DMS153 treated with DMSO at 0.1 percent for 48 hours (cell line): ENCODE results near the gene CCDC88C.
"Not testable (repeated sequence)": the region's sequence is repeated elsewhere in the genome, so short reads cannot be mapped to it uniquely, and the experiment has no call there.

Experiments used
- DNase-seq: peaks from one replicate; lab custom pipeline; 2025; ENCODE audit not compliant: unreplicated experiment; lab: John Stamatoyannopoulos, UW

CCDC88C gene

DNA sequence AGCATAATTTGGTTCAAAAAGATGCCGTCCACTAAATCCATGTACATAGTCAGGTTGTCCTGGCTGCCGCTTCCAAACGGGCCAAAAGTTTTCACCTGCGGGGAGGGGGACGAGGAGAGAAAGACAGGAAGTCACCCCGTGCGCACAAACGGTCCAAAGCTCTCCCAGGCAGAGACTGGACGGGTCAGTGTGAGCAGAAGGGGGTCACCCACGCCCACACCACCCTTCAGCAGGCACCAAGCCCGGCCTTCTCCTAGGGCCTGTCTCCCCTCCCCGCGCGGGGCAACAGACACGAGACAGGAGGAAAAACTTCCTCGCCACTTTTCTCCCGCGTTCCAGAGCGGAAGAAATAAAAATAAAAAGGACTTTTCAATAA lies 888 bp downstream of the CCDC88C start:
- no peak for DNase-seq

- DNase-seq: peak; percentile 31
Measured at GRCh38 chr14:91415794-91416743, 1.6 kb downstream of the CCDC88C start.

DNA sequence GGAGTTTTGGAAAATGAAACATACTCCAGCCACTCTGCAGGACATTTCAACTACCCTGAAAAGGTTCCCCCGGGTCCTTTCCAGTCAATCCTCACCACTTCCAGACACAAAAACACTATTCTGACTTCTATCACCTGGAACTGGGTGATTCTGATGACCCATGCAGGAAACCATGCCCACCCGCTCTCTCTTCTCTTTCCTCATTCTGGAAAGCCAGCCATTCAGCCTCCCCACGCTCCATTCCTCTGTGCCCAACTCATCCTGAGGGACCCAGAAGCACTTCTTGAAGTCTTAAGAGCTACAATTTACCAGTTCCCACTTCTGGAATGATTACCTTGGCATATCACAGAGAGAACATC lies 3.2 kb downstream of the CCDC88C start:
- DNase-seq: no peak

GRCh38 chr14:91413547-91414474 lies 3.8 kb downstream of the CCDC88C start:
- DNase-seq: peak; percentile 85

DNA sequence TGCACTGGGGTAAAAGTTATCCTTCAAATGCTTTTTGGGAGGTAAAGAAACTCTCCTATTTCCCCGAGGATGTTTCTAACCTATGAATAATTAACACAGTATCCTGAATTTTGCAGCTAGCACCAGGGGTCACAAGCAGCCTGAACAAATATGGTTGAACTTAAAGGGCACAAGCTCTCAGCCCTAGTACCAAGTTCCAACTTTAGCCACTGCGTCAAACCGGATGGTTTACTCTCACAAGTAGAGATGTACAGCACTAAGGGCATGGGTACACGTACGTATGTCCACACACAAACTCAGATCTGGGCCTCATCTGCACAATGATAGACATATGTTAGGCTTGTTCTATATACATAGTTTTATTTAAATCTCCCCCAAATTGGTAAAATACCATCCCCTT lies 4.7 kb downstream of the CCDC88C start:
- no peak for DNase-seq

GRCh38 chr14:91410771-91411536 lies 6.7 kb downstream of the CCDC88C start:
- DNase-seq: no peak

DNA sequence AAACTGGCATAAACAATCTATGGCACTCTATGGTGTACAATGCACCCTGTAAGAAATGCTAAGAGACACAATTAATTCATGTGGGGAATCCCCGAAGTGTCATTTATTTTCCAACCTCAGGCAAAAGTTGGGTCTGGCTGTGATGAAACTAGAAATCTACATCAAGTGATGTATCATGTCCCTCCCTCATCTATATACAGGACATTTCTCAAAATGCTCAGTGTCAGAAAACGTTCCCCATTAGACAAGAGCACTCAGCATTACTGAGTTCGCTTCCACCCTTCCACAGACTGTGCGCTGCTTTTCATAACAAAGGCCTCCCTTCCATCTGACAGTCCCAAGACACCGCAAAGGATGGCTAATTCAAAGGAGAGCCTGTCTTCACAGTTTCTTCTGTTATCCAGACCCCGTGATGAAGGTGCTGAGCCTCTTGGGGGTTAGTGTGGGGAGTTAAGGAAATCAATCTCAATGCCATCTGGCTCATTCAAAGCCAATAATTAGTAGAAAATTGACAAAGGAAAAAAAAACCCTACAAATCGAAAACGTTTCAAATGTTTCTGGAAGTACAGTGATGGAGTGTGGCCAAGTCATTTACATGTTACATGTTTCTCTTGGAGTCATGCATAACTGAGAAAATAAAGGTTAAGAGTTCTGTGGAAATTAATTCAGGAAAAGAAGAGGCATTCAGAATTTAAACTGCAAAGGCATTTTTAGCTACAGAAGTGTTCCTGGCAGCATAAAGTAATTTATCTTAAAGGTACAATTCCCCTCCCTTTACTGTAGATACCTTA lies 7.5 kb downstream of the CCDC88C start:
- DNase-seq: no peak

- not testable (repeated sequence) for DNase-seq
Measured at GRCh38 chr14:91409240-91409639, 8.4 kb downstream of the CCDC88C start.

DNA sequence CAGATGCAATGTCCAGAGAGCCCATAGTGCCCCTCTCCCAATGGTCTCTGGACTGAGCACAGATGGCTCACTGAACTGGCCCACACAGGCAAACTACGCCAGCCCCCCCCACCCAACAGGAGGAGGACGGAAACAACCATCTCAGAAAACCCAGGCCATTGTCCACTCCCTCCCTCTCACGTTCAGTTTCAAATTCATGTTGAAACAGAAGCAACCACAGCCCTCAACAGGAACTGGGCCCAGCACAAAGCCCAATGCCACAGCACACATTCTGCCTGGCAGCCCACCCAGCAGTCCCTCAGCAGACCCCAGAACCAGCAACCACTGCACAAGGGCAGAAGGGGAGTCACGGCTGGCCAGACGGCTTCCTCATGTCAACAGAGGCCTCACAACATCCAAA lies 10.6 kb downstream of the CCDC88C start:
- no peak for DNase-seq

DNA sequence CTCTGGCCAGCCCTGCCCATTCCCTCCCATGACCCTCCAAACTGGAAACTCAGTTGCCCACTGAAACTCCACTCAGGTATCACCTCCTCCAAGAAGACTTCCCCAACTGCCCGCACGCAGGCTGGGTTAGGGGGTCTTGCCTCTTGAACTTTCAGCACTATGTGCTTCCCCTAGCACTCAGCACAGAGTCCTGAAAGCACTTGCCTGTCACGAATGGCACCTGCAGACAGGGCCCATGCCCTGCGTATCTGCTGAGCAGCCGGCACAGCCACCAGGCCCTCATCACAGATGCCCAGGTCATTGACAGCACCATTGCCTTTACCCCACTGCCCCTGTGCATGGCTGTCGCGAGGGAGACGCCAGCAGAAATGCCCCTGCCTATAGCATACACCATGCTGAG lies 11.2 kb downstream of the CCDC88C start:
- no peak for DNase-seq

- DNase-seq: no peak
Measured at GRCh38 chr14:91405724-91406435, 11.7 kb downstream of the CCDC88C start.

- DNase-seq: no peak
Measured at GRCh38 chr14:91405241-91405721, 12.3 kb downstream of the CCDC88C start.

DNA sequence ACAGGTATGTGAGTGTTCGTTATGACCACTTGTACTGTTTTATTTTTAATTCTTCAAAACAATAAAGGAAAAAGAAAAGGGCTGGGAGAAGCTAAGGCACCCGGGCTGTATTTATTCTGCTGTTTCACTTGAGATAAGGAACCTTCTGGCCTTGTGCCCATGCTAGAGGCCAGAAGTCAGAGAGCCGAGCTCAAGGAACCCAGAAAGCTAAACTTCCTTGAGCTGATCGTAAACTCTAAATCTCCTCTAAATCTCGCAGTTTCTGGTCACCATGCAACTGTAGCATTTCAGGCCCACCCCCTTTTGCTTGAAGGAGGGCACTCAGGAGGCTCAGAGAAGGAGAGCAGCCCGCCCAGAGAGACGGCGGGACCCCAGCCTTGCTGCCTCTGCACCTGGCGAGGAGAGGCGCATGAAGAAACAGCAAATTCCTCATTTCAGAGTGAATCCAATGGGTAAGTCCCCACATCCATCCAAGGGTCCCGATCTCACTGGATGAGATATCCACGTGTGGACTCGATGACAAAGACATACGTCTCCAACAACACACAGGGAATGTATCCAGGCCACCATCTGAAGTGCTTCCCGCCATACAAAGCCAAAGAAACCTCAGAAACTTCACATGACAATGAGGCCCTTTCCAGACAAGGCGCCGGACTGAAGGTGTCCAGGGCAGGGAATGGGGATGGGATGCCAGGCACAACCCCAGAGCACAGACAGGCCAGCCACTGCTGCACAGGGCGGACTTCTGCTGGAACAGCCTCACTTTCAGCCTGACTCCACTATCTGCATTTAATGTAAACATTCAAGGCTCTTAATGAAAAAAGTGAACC lies 14.6 kb downstream of the CCDC88C start:
- DNase-seq: no peak

- no peak for DNase-seq
Measured at GRCh38 chr14:91402348-91402747, 15.3 kb downstream of the CCDC88C start.

DNA sequence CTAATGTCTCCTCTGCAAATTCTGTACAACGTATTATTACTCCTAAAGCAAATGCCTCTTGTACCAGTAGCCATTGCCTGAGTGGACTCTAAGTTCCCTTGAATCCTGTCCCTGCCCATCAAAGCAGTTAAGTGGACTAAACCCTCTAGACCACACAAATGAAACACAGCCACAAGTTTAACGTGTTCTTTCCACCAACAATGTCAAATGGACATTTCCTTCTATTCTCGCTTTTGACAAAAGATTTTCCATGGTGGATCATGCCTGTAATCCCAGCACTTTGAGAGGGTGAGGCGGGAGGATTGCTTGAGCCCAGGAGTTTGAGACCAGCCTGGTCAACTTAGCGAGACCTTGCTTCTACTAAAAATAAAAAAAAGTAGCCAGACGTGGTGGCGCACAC lies 15.9 kb downstream of the CCDC88C start:
- no peak for DNase-seq

DNA sequence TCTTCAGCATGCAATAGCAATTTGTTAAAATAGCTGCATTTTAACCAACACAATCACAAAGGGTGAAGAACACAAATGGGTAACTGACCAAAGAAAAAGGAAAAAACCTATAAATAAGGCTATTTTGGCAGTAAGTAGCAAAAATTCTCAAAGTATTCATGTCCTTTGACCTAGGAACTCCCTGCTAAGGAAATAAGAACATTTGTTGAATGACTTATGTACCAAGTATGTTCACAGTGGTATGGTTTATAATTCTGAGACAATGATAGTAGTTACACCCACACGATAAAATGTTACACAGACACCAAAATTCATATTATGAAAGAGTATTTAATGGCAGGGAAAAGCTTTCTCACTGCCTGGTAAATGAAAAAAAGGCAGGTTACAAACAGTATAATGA lies 16.9 kb downstream of the CCDC88C start:
- no peak for DNase-seq

DNA sequence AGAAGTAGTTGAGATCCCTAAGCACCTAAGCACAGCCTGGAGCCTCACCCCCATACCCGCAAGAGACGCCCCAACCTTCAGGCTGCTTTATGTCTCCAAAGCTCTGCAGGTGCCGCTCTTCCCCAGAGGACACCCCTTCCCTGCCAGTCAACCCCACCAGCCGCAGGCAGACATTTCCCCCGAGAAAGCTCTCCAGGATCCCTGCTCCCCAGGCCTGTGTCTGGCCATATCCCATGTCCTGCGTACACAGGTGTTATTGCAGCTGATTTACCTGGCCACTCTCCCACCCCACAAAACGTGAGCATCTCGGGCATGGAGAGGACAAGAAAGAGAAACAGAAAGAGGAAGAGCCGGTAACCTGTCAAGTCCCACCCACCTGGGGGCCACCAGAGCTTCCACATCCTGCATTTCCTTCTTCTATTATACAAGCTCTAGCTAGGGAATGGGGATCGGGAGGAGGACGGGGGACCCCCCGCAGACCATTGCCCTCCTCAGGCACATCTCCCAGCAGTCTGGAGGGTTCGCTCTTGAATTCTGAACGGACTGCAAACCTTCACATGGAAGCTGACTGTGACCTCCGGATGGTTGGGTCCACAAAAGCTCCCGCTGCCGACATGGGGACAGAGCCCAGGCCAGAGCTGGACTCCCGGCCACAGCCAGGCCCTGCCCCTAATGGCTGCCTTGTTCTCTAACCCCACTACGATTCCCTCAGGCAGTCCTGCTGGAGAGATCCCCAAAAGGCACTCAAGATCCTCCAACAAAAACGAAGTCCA lies 17.6 kb downstream of the CCDC88C start:
- DNase-seq: peak; percentile 31

DNA sequence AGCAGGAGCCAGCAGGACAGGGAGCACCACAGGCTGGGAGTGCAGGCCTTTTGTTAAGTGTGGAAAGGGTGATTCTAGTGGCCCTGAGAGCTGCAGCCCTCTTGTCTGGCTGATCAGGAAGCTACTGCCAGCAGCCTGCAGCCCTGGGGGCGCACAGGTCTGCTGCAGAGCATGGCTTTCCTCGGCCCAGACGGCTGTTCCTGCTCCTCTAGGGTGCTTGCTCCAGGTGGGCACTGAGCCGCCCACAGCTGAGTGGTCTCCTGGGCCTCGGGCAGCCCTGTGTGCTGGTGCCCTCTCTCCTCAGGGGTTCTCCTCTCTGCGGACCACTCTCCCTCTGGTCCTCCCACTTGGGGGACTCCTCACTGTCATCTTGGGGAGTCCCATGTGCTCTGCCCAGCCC lies 18.9 kb downstream of the CCDC88C start:
- no peak for DNase-seq
